Activated naive CD4-positive, alpha-beta T cell treated with anti-CD3 and anti-CD28 coated beads, Interleukin-2, amount 10 ng/mL, durations not matched to agents 7 days and 5 days (primary cell): Measurements from ENCODE around the gene CKMT2.

Experiments used
- CTCF ChIA-PET: fragments of 350-600 bp; sonication (Branson Sonifier 250); formaldehyde crosslinking; loops from one replicate; lab custom pipeline; 2021; ENCODE audit warnings: antibody characterized with exemption; lab: Charles Lee
- DNase-seq: peaks from one replicate; pipeline ENCODE4 v3.0.0-alpha.2; 2020
- H3K27ac Mint-ChIP-seq: one replicate; pipeline ENCODE4 v1.8.0; 2021; ENCODE audit warnings: mild to moderate bottlenecking, moderate library complexity, mixed read lengths
- H3K27me3 Mint-ChIP-seq: one replicate; pipeline ENCODE4 v1.8.0; 2021; ENCODE audit warnings: mild to moderate bottlenecking, mixed read lengths
- H3K36me3 Mint-ChIP-seq: one replicate; pipeline ENCODE4 v1.8.0; 2021; ENCODE audit warnings: mixed read lengths
- H3K4me1 Mint-ChIP-seq: one replicate; pipeline ENCODE4 v1.8.0; 2021; ENCODE audit warnings: mixed read lengths
- H3K4me3 Mint-ChIP-seq: one replicate; pipeline ENCODE4 v1.8.0; 2021; ENCODE audit warnings: mild to moderate bottlenecking, moderate library complexity, mixed read lengths
- H3K9me3 Mint-ChIP-seq: one replicate; pipeline ENCODE4 v1.8.0; 2021; ENCODE audit warnings: mixed read lengths

The CKMT2 gene

DNA sequence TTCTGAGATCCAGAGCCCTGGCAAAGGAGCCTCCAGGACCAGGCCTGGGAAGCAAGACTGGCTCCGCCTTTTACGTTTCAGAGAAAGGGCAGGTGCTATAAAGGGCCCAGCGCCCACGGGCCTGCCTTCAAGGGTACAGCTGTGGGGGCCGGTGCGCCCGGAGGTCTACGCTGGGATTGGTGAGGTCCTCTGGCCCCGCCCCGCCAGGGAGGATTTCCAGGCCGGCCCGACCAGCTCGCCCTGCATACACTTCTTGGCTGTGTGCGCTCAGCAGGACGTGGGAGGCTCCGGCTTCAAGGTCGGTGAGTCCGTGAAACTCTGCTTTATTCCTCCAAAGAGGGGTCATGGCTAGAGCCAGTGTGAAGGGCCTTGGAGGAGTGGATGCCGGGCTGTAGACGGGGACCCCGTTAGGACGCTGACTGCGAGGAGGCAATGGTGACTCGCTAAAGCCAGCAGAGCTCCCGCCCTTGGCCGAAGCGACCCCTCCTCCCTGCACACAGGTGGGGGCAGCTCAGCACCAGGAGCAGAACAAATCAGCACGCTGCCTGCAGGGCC, at the start of gene CKMT2:
TSS of gene CKMT2 (plus strand) at position 243 of the 555 bp plus-strand sequence. CDS start 17,811 bp downstream, outside the sequence.
- CTCF ChIA-PET: no interaction called here
- H3K4me3 Mint-ChIP-seq: no peak within 1 kb of the TSS
- DNase-seq: no peak
- peaks cover 33% of the 10 kb centered on the region for H3K4me1 Mint-ChIP-seq
- H3K36me3 Mint-ChIP-seq: peaks cover 2% of the 10 kb centered on the region
- H3K27me3 Mint-ChIP-seq: peaks cover 8% of the 10 kb centered on the region
- H3K27ac Mint-ChIP-seq: peak within 1 kb of the TSS; percentile 73
- no peaks in the 10 kb centered on the region for H3K9me3 Mint-ChIP-seq

DNA sequence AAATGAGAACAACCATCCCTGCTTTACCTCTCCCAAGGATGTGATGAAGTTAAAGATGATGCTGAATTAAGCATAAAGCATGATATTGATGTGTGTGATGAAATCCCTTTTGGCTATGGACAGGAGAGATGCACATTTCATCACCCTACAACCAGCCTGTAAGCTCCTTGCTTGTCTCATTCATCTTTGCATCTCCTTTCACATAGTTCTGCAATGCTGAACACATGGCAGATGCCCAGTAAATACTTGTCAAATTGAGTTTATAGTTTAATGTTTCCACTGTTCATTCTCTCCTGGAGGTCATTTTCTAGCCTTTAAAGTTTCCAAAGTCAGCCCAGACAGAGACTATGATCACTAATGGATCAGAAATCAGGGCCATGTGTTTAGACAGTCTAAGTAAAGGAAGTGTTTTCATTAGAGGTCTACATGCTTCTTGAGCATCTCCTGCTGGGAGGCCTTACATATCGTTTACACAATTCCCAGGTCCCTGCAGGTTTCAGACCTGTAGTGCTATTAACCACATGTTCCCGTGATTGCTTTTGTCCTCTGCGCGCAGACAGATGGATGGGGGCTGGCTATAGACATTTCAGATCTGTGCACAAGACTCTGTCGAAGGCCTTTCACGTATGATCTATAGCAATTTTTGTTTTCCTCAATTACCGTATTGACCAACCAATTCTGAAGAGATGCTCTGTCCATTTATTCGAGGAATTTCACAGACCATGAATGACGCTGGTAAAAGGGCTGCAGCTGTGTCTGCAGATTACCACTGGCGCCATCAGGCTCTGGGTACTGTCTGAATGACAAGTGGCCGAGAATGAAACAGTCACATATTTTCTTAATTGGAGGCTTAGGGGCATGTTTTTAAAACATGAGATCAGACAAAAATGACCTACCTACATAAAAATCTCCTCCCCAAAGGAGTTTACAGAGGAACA, 49.0 kb upstream of the CKMT2 start:
- H3K4me1 Mint-ChIP-seq: peaks cover 25% of the 10 kb centered on the region
- H3K4me3 Mint-ChIP-seq: no peak overlapping the region
- H3K36me3 Mint-ChIP-seq: no peaks in the 10 kb centered on the region
- CTCF ChIA-PET: interaction anchor here (0.6 to 1.2 kb wide), 3 partner anchors 18 to 263 kb away, joined by 3 to 5 read pairs (median 3); no protein-coding TSS in a partner anchor
- DNase-seq: no peak
- no peak overlapping the region for H3K27ac Mint-ChIP-seq
- no peaks in the 10 kb centered on the region for H3K9me3 Mint-ChIP-seq
- H3K27me3 Mint-ChIP-seq: no peaks in the 10 kb centered on the region

DNA sequence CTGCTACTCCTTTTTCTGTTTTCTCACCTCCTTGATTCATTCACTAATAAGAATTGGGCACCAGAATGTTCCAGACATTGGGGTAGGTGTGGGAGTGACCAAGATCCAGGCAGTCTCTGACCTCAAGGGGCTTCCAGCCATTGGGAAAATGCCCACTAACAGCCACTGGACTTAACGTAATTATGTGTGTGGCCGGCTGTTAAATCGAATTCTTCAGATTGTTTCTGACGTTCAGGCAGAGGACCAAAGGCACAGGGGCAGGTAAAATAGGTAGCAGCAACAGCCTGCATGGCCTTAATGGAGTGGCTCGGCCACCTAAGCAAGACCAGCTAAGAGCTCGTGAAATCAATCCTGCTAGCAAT, 48.4 kb upstream of the CKMT2 start:
- H3K9me3 Mint-ChIP-seq: no peaks in the 10 kb centered on the region
- H3K4me3 Mint-ChIP-seq: no peak overlapping the region
- H3K4me1 Mint-ChIP-seq: peaks cover 25% of the 10 kb centered on the region
- no peaks in the 10 kb centered on the region for H3K36me3 Mint-ChIP-seq
- CTCF ChIA-PET: interaction anchor here (1.9 kb wide), 1 partner anchor 474 kb away, joined by 4 read pairs; no protein-coding TSS in a partner anchor
- H3K27me3 Mint-ChIP-seq: no peaks in the 10 kb centered on the region
- DNase-seq: no peak
- H3K27ac Mint-ChIP-seq: no peak overlapping the region

DNA sequence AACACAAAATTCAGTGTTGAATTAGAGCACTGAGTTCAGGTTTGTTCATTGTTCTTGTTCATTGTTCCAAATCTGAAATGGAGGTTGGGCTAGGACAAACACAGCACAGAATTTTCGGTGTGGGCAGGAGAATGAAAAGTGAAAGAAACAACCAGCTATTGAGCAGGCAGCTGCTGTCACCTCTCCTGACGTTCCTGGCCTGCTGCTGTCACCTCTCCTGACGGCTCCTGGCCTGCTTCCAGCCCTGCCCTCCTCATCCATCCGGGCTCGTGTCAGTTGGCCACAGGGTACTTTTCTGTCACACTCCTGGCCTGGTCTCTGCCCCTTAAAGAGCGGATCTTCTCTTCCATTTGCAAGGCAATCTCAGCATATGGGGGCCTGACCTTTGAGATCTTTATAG, 45.2 kb upstream of the CKMT2 start:
- DNase-seq: no peak
- CTCF ChIA-PET: no interaction called here
- Mint-ChIP-seq H3K27me3 (no peaks in the 10 kb centered on the region), H3K36me3 (no peaks in the 10 kb centered on the region), H3K4me1 (peaks cover 22% of the 10 kb centered on the region), H3K4me3 (no peak overlapping the region), H3K9me3 (no peaks in the 10 kb centered on the region), H3K27ac (peak overlapping the region; percentile 79)

DNA sequence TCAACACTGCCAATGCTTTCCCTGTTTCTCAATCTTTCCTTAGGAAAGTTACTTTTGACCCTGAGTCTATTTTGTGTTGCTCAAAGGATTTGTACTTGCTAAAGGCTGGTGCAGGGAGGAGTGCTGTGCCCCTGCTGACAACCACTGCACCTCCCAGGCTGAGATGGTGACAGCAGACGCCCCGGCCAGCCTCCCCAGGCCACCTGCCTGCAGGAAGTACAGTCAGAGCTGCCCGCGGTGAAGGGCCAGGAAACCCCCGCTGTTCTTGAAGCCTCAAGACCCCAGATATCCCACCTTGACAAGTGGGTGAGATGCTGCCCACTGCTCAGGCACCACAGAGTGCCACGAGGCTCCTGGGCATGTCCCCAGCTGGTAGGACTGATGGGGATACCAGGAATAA, 44.2 kb upstream of the CKMT2 start:
- CTCF ChIA-PET: no interaction called here
- Mint-ChIP-seq H3K27me3 (no peaks in the 10 kb centered on the region), H3K4me1 (peaks cover 13% of the 10 kb centered on the region), H3K4me3 (no peak overlapping the region), H3K36me3 (no peaks in the 10 kb centered on the region), H3K9me3 (no peaks in the 10 kb centered on the region), H3K27ac (no peak overlapping the region)
- DNase-seq: no peak

DNA sequence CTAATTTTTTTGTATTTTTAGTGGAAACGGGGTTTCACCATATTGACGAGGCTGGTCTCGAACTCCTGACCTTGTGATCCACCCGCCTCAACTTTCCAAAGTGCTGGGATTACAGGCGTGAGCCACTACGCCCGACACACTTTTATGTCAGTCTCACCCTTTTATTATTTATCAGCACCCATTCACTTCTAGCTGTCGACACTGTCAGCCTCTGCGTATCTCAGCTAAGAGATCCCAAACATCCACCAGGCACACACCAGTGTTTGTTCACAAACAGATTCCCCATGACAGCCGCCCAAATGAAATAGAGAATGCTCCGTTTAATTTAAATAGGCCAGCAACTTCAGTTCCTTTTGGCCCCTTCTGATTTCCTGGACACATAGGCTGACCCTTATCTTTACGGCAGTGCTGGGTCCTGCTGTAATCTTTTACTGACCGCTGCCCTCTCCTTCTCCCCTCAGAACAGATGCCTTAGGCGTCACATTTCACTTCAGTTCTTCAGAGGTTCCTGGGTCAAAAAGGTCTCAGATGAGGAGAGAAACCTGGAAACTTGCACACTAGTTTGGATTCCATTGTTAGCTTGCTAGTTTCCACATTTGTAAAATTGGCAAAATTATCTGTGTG, 43.1 kb upstream of the CKMT2 start:
- H3K36me3 Mint-ChIP-seq: no peaks in the 10 kb centered on the region
- CTCF ChIA-PET: no interaction called here
- H3K27ac Mint-ChIP-seq: no peak overlapping the region
- peaks cover 20% of the 10 kb centered on the region for H3K4me1 Mint-ChIP-seq
- H3K4me3 Mint-ChIP-seq: no peak overlapping the region
- DNase-seq: no peak
- peaks cover 2% of the 10 kb centered on the region for H3K27me3 Mint-ChIP-seq
- H3K9me3 Mint-ChIP-seq: no peaks in the 10 kb centered on the region

DNA sequence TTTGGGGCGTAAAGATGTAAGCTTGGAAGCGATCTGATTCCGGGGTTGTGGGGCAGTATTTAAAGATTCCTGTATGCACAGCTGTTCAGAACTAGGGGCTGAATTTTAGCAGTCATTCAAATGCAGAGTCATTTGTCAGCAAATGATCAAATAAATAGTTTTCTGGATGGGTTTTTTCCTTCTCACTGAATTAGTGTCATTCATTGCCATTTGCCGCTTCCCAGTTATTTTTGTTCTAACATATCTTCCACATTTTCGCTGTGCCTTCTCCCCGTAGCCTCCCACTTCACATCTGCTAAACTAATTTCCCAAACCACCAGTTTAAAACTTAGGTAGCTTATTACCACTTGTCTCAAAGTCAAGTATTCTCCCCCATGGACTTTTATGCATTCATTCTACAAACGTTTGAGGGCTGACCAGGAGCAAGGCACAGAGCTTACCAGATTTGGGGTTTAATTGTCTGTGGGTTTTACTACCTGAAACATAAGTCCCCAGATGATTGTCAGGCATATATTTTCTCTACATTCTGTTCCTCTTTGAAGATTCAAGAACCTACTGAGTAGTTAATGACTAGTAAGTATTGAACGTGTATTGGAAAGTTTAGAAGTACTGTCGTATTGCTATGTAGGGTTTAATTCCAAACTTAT, 41.3 kb upstream of the CKMT2 start:
- Mint-ChIP-seq H3K9me3 (no peaks in the 10 kb centered on the region), H3K4me3 (no peak overlapping the region), H3K27ac (no peak overlapping the region), H3K36me3 (no peaks in the 10 kb centered on the region), H3K4me1 (peaks cover 22% of the 10 kb centered on the region), H3K27me3 (peaks cover 4% of the 10 kb centered on the region)
- DNase-seq: no peak
- CTCF ChIA-PET: interaction anchor here (1.0 to 2.2 kb wide), 3 partner anchors 83 to 505 kb away, joined by 3 to 6 read pairs (median 4); no protein-coding TSS in a partner anchor

DNA sequence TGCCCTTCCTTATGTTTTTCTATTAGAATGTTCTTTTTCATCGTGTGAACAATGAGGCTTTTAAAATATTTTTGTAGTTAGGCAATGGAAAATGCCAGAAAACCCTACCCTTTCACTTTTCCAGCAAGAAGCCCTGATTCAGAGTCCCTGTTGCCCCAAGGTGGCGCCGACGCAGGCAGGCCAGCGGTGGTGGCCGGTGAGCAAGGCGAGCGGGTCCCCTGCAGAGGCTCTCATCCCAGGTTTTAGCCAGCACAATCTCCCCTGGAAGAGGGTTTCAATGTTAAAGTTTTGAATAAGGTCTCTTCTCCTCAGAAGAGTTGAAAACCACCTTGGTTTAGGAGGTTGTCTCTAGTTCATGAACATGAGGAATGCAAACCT, 40.8 kb upstream of the CKMT2 start:
- Mint-ChIP-seq H3K4me1 (peaks cover 22% of the 10 kb centered on the region), H3K27ac (no peak overlapping the region), H3K4me3 (no peak overlapping the region), H3K9me3 (no peaks in the 10 kb centered on the region), H3K36me3 (no peaks in the 10 kb centered on the region), H3K27me3 (peaks cover 4% of the 10 kb centered on the region)
- CTCF ChIA-PET: interaction anchor here (1.0 to 2.2 kb wide), 2 partner anchors 84 to 505 kb away, joined by 4 to 6 read pairs; no protein-coding TSS in a partner anchor
- no peak for DNase-seq

DNA sequence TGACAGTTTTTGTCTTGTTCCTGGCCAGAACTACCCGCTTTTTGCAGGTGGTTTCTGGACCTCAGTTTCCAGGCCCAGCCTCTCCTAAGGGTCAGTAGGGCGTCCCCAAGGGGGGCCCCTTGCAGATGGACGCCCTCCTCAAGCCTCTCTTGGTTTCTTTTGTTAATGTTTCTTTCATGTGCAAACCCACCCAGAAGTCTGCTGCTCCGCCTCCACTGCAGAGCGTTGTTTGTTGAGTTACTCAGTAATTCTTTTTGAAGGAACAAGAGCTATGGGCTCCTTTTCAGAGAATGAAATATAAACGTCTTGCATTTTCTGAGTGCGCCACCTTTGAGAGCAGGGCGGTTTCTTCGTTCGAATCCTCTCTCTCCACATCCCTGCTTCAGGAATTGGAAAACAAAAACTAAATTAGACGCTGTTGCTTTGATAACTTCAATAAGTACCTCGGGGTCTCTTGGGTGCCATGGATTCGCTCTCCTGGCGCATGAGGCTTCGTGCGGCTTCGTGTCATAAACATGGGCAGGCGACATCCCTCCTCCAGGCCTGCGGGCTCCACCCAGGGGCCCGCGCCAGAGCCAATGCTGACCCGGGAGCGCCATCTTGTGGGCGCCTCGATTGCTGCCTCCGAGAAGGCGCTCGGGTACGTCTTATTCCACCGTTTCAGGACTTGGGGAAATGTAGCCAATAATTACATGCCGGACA, 38.3 kb upstream of the CKMT2 start:
- Mint-ChIP-seq H3K4me3 (no peak overlapping the region), H3K4me1 (peaks cover 11% of the 10 kb centered on the region), H3K9me3 (no peaks in the 10 kb centered on the region), H3K36me3 (no peaks in the 10 kb centered on the region), H3K27ac (no peak overlapping the region), H3K27me3 (peaks cover 4% of the 10 kb centered on the region)
- peak; percentile 87 for DNase-seq
- CTCF ChIA-PET: interaction anchor here (0.6 to 2.7 kb wide), 18 partner anchors 10 to 971 kb away, joined by 3 to 14 read pairs (median 3); partner anchors contain the start of gene ZCCHC9

DNA sequence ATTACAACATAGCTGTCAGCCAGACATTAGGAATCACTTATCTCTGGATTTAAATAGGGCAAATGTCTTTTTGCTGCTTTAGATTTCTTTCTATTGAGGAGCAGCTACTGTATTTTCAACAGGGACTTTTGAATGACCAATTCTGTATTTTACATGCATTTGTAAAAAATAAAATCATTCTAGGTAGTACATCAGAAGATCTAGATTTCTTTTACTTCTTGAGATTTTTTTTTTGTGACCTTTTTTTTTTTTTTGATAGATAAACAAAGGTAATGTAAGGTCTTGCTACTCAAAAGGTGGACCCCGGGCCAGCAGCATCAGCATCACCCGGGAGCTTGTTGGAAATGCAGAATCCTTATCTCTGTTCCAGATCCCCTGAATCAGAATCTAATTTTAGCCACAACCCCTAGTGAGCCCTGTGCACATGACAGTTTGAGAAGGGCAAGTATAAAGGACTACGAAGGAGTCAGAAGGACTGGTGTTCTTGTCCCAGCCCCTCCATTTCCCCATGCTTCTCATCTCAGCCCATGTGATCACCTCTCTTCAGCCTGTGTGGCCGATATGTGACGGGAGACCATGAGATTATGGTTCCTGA, 37.7 kb upstream of the CKMT2 start:
- Mint-ChIP-seq H3K36me3 (no peaks in the 10 kb centered on the region), H3K27ac (no peak overlapping the region), H3K9me3 (no peaks in the 10 kb centered on the region), H3K4me1 (peaks cover 11% of the 10 kb centered on the region), H3K4me3 (no peak overlapping the region), H3K27me3 (peaks cover 4% of the 10 kb centered on the region)
- CTCF ChIA-PET: interaction anchor here (0.6 to 2.7 kb wide), 19 partner anchors 10 to 970 kb away, joined by 3 to 14 read pairs (median 3); partner anchors contain the start of gene ZCCHC9
- DNase-seq: no peak

DNA sequence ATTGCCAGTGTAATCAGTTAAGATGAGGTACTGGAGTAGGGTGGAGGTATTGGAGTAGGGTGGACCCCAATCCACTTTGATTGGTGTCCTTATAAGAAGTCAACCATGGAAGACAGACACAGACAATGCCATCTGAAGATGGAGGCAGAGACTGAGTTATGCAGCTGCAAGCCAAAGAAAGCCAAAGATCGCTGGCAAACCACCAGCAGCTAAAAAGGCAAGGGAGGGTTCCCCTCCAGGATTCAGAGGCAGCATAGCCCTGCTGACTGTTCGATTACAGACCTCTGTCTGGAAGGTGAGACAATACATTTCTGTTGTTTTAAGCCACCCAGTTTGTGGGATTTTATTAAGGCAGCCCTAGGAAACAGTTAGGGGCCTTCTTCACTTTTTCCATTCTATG, 30.5 kb upstream of the CKMT2 start:
- Mint-ChIP-seq H3K9me3 (no peaks in the 10 kb centered on the region), H3K27me3 (no peaks in the 10 kb centered on the region), H3K36me3 (no peaks in the 10 kb centered on the region), H3K4me1 (no peaks in the 10 kb centered on the region), H3K27ac (no peak overlapping the region), H3K4me3 (no peak overlapping the region)
- CTCF ChIA-PET: no interaction called here
- no peak for DNase-seq

DNA sequence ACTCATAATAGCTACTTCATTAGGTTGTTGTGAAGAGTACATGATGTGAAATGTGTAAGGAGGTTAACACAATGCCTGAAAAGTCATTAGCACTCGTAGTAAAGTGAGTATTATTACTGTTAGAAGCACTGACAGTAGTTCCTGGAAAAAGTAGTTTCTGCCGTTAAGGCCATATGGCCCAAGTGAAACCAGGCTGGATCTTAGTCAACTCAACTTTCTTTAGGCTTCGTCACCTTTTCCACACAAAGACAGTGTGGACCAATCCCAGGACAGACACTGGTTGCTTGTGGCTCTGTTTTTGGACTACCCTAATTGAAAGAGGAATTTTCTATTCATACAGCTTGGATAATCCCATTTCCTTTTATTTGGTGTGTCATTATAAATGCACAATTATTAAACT, 29.4 kb upstream of the CKMT2 start:
- Mint-ChIP-seq H3K27ac (no peak overlapping the region), H3K36me3 (no peaks in the 10 kb centered on the region), H3K9me3 (no peaks in the 10 kb centered on the region), H3K27me3 (no peaks in the 10 kb centered on the region), H3K4me3 (no peak overlapping the region), H3K4me1 (no peaks in the 10 kb centered on the region)
- DNase-seq: no peak
- CTCF ChIA-PET: interaction anchor here (1.2 kb wide), 1 partner anchor 21 kb away, joined by 4 read pairs; no protein-coding TSS in a partner anchor

DNA sequence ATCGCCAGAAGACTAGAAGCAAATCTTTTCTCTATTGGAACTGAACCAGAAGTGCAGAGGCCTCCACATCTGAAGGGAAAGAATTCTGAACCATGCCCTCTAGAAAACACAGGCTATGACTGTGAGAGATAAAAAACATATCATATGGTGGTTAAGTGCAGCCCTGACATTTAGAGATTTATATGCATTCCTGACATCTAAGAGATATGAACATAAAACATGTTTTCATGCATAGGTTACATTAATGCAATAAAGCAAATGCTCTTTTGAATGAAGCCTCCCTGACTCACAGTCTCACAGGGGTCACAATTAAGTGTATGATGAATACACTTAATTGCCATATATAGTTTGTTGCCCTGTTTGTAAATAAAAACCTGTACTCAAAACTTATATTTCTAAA, 28.9 kb upstream of the CKMT2 start:
- CTCF ChIA-PET: interaction anchor here (1.2 kb wide), 1 partner anchor 21 kb away, joined by 4 read pairs; no protein-coding TSS in a partner anchor
- no peaks in the 10 kb centered on the region for H3K27me3 Mint-ChIP-seq
- H3K4me3 Mint-ChIP-seq: no peak overlapping the region
- H3K4me1 Mint-ChIP-seq: no peaks in the 10 kb centered on the region
- H3K27ac Mint-ChIP-seq: no peak overlapping the region
- no peak for DNase-seq
- no peaks in the 10 kb centered on the region for H3K9me3 Mint-ChIP-seq
- no peaks in the 10 kb centered on the region for H3K36me3 Mint-ChIP-seq
